OCI-LY1 (cell line): Measurements from ENCODE around the gene SH3BGRL3.
"Not testable (repeated sequence)": the region's sequence is repeated elsewhere in the genome, so short reads cannot be mapped to it uniquely, and the experiment has no call there.

ENCODE experiments used
- H2AFZ ChIP-seq: fragments of 200-600 bp; sonication (generic), shearing (Covaris generic); 2 replicates; pipeline ENCODE4 v1.6.0; 2014; ENCODE audit warnings: antibody characterized with exemption, mild to moderate bottlenecking, low read length
- H3F3A ChIP-seq: fragments of 200-600 bp; sonication (generic), shearing (Covaris generic); 2 replicates; pipeline ENCODE4 v1.6.0; 2014; ENCODE audit warnings: mild to moderate bottlenecking, antibody characterized with exemption, low read length, moderate library complexity; ENCODE audit not compliant: insufficient read depth
- H3K27ac ChIP-seq: fragments of 200-600 bp; sonication (generic); 2 replicates; pipeline ENCODE4 v1.5.1; 2014; ENCODE audit warnings: low read length, mixed run types, mild to moderate bottlenecking, low read depth; ENCODE audit not compliant: poor library complexity, severe bottlenecking
- H3K27me3 ChIP-seq: fragments of 200-600 bp; sonication (generic); 2 replicates; pipeline ENCODE4 v1.6.0; 2014; ENCODE audit warnings: antibody characterized with exemption, mild to moderate bottlenecking, low read length, moderate library complexity; ENCODE audit not compliant: insufficient read depth
- H3K36me3 ChIP-seq: fragments of 200-600 bp; sonication (generic); 2 replicates; pipeline ENCODE4 v1.6.1; 2014; ENCODE audit warnings: mild to moderate bottlenecking, antibody characterized with exemption, low read length, moderate library complexity, mixed read lengths; ENCODE audit not compliant: insufficient read depth
- H3K4me1 ChIP-seq: fragments of 200-600 bp; sonication (generic); 2 replicates; pipeline ENCODE4 v1.5.1; 2014; ENCODE audit warnings: mild to moderate bottlenecking, low read length, moderate library complexity; ENCODE audit not compliant: insufficient read depth, severe bottlenecking
- H3K4me2 ChIP-seq: fragments of 200-600 bp; sonication (generic), shearing (Covaris generic); 2 replicates; pipeline ENCODE4 v1.6.1; 2014; ENCODE audit warnings: low read length
- H3K4me3 ChIP-seq: fragments of 200-600 bp; sonication (generic); 2 replicates; pipeline ENCODE4 v1.5.1; 2014; ENCODE audit warnings: low read length, low read depth, mild to moderate bottlenecking, mixed read lengths; ENCODE audit not compliant: poor library complexity, severe bottlenecking
- H3K79me2 ChIP-seq: fragments of 200-600 bp; shearing (Covaris generic); 2 replicates; pipeline ENCODE4 v1.6.1; 2016; ENCODE audit warnings: mixed run types, low read length, mixed read lengths; ENCODE audit not compliant: insufficient read depth
- H3K9ac ChIP-seq: fragments of 200-600 bp; sonication (generic), shearing (Covaris generic); 2 replicates; pipeline ENCODE4 v1.6.1; 2014; ENCODE audit warnings: mild to moderate bottlenecking, low read length, mixed read lengths
- H3K9me2 ChIP-seq: fragments of 200-600 bp; sonication (generic), shearing (Covaris generic); 2 replicates; pipeline ENCODE4 v1.6.1; 2014; ENCODE audit warnings: low read depth, mild to moderate bottlenecking, low read length, mixed read lengths
- H3K9me3 ChIP-seq: fragments of 200-600 bp; shearing (Covaris generic); 2 replicates; pipeline ENCODE4 v1.6.1; 2014; ENCODE audit warnings: low read length, mixed read lengths
- H4K20me1 ChIP-seq: fragments of 200-600 bp; sonication (generic), shearing (Covaris generic); 2 replicates; pipeline ENCODE4 v1.6.0; 2016; ENCODE audit warnings: mild to moderate bottlenecking, low read length; ENCODE audit not compliant: insufficient read depth
- CTCF ChIP-seq: fragments of 200-600 bp; sonication (generic), shearing (Covaris generic); IDR thresholded peaks from 2 replicates; pipeline ENCODE4 v1.5.1; 2017; ENCODE audit warnings: mild to moderate bottlenecking, antibody characterized with exemption, low read length, moderate library complexity, mixed read lengths
- EZH2 ChIP-seq: fragments of 200-600 bp; sonication (generic), shearing (Covaris generic); IDR thresholded peaks from 2 replicates; pipeline ENCODE4 v1.8.0; 2017; ENCODE audit warnings: borderline replicate concordance, mixed run types, mild to moderate bottlenecking, antibody characterized with exemption, low read length, moderate library complexity, mixed read lengths

SH3BGRL3 gene

GRCh38 chr1:26307363-26307781 lies 27.5 kb downstream of the SH3BGRL3 start:
- no peak for TF ChIP-seq EZH2
- no peak for TF ChIP-seq CTCF

GRCh38 chr1:26307966-26308899 lies 28.3 kb downstream of the SH3BGRL3 start:
- H3K4me3 ChIP-seq: peak overlapping the region; percentile 75
- peaks cover 45% of the 10 kb centered on the region for H3K4me1 ChIP-seq

More at GRCh38 chr1:26307363-26307781, 27.5 kb downstream of the SH3BGRL3 start:
- Histone ChIP-seq H3K9me3 (no peaks in the 10 kb centered on the region), H3K4me2 (peak overlapping the region; percentile 74), H2AFZ (no peak overlapping the region), H3K36me3 (no peaks in the 10 kb centered on the region), H4K20me1 (no peaks in the 10 kb centered on the region), H3K79me2 (peaks cover 10% of the 10 kb centered on the region), H3K27me3 (no peaks in the 10 kb centered on the region), H3K27ac (peak overlapping the region; percentile 99), H3K4me1 (peaks cover 45% of the 10 kb centered on the region), H3K9ac (peak overlapping the region; percentile 76), H3F3A (no peaks in the 10 kb centered on the region), H3K9me2 (no peaks in the 10 kb centered on the region), H3K4me3 (peak overlapping the region; percentile 75)

GRCh38 chr1:26314501-26314900 lies 34.6 kb downstream of the SH3BGRL3 start:
- Histone ChIP-seq H3K4me3 (peak overlapping the region; percentile 84), H3K9me3 (no peaks in the 10 kb centered on the region), H3K36me3 (peaks cover 10% of the 10 kb centered on the region; the same call in 1 of the 2 replicates), H3K79me2 (peaks cover 16% of the 10 kb centered on the region), H3K9me2 (no peaks in the 10 kb centered on the region), H4K20me1 (no peaks in the 10 kb centered on the region), H3K9ac (peak overlapping the region; percentile 92; the same call in 1 of the 2 replicates), H2AFZ (no peak overlapping the region), H3K27ac (peak overlapping the region; percentile 97), H3K4me1 (peaks cover 44% of the 10 kb centered on the region), H3K4me2 (peak overlapping the region; percentile 79; the same call in 1 of the 2 replicates), H3F3A (no peaks in the 10 kb centered on the region), H3K27me3 (no peaks in the 10 kb centered on the region)
- TF ChIP-seq EZH2: no peak
- no peak for TF ChIP-seq CTCF

More at GRCh38 chr1:26307966-26308899, 28.3 kb downstream of the SH3BGRL3 start:
- Histone ChIP-seq H3K9ac (peak overlapping the region; percentile 76), H3K27ac (peak overlapping the region; percentile 99), H3K4me2 (peak overlapping the region; percentile 74), H2AFZ (peak overlapping the region; percentile 2; the same call in 1 of the 2 replicates)
- not testable (repeated sequence) for H3K79me2 ChIP-seq, H3K27me3 ChIP-seq, H4K20me1 ChIP-seq, H3F3A ChIP-seq, H3K36me3 ChIP-seq, H3K9me3 ChIP-seq, H3K9me2 ChIP-seq
